Measurements from ENCODE around the gene ZNF195.
A peak's percentile ranks its signal among the peaks of the same experiment; 100 is the strongest.

DNA sequence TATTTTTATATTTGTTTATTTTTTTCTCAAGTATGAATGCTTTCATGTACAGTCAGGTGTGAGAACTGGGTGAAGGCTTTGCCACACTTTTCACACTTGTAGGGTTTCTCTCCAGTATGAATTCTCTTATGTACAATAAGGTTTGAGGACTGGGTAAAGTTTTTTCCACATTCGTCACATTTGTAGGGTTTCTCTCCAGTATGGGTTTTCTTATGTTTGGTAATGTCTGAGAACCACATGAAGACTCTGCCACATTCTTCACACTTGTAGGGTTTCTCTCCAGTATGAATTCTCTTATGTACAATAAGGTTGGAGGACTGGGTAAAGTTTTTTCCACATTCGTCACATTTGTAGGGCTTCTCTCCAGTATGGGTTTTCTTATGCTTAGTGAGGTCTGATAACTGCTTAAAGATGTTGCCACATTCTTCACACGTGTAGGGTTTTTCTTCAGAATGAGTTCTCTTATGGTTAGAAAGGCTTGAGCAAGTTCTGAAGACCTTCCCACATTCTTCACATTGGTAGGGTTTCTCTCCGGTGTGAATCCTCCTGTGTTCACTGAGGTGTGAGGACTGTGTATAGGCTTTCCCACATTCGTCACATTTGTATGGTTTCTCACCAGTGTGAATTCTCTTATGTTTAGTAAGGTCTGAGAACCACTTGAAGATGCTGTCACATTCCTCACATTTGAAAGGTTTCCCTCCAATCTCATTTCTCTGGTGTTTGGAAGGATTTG lies 19.7 kb downstream of the ZNF195 start:
- TF ChIP-seq SUZ12 (IDR thresholded peaks at IDR 0.05; ENCODE audit: extremely low read depth, insufficient read depth, insufficient read length) (no peak), ZNF274 (IDR thresholded peaks at IDR 0.05; ENCODE audit: low read depth, low read length) (peak; percentile 98)
